HL-60 (cell line): Measurements from ENCODE around the gene TSPOAP1.
A peak's percentile ranks its signal among the peaks of the same experiment; 100 is the strongest.

Experiments used
- CTCF ChIP-seq: IDR thresholded peaks from one replicate; pipeline ENCODE4 v1.5.1; 2011; ENCODE audit warnings: low read length, control low read depth, inconsistent platforms; ENCODE audit not compliant: insufficient read depth
- GABPA ChIP-seq: IDR thresholded peaks from 2 replicates; pipeline ENCODE4 v1.6.1; 2012; ENCODE audit warnings: low read depth
- POLR2AphosphoS5 ChIP-seq: IDR thresholded peaks from 2 replicates; pipeline ENCODE4 v1.6.1; 2012; ENCODE audit warnings: low read depth
- REST ChIP-seq: IDR thresholded peaks from 2 replicates; pipeline ENCODE4 v1.6.1; 2012; ENCODE audit warnings: low read depth; ENCODE audit not compliant: insufficient replicate concordance
- SPI1 ChIP-seq: IDR thresholded peaks from 2 replicates; pipeline ENCODE4 v1.6.1; 2012; ENCODE audit warnings: low read depth, mild to moderate bottlenecking, borderline replicate concordance

GRCh38 chr17:58300336-58300735 lies 28.3 kb downstream of the TSPOAP1 start:
- TF ChIP-seq CTCF (no peak), POLR2AphosphoS5 (peak; percentile 38; the same call in 1 of the 2 replicates), SPI1 (no peak), GABPA (no peak), REST (no peak)
